ENCODE measurements around the gene CYP46A1. TPM values are rescaled to one million over a fixed set of nuclear protein-coding genes. Genes with fewer than 3 reads are reported as not detected.

The CYP46A1 gene
- total and polyA plus RNA-seq, 2 experiments from 2014 or later = 0.22 to 0.29 TPM

DNA sequence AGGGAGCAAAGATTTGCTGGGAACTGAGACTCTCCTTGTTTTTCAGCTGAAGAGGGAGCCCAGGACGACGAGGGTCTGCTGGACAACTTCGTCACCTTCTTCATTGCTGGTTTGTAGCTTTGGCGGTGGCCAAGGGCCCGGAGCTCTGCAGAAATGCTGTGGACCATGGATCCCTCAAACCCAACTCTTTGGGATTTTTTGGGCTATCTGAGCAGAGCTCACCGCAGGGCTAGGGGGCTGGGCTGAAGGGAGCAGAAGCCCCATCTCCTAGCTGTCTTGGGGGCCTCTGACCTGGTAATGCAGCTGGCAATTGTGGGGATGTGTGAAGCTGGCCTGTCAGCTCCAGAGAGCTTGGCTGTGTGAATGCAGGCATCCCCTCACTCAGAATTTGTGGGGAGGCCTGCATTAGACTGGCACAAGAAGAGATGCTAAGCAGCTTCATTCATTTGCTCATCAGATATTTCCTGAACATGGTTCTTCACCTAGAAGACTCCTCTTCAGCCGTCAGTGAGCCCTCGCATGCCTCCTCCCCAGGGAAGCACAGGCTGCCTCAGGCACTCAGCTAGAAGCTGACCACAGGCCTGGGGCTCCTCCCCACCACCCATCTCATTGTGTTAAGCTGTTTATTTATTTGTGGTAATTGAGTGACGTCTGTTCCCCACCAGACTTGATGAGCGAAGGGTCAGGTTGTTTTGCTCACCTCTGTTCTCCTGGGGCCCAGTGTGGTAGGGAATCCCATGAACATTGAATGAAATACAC lies 32.2 kb downstream of the CYP46A1 start:
- no peak overlapping the region for H3K4me2 ChIP-seq (ENCODE audit: unreplicated experiment)
- no peaks in the 10 kb centered on the region for H3F3A ChIP-seq (ENCODE audit: insufficient read depth)
- no peaks in the 10 kb centered on the region for H3K79me2 ChIP-seq (ENCODE audit: insufficient read depth)
- no peak for DNase-seq
- no peak overlapping the region for H3K9ac ChIP-seq
- in situ Hi-C loops (cut with MboI) = no loop called here
- H4K20me1 ChIP-seq (ENCODE audit: insufficient read depth) = no peaks in the 10 kb centered on the region
- peaks cover 12% of the 10 kb centered on the region for H3K27me3 ChIP-seq (replicated peaks; ENCODE audit: insufficient read depth)
- no peak overlapping the region for H3K4me3 ChIP-seq
- no peaks in the 10 kb centered on the region for H3K36me3 ChIP-seq (ENCODE audit: low read depth)
- 64 to 69% methylated on average over 10 of the region's 10 CpGs for WGBS, 2 experiments (ENCODE audit: low coverage in 1 of 2, low lambda C conversion rate in 2 of 2, missing lambda C conversion rate in 2 of 2)
- no peak overlapping the region for H3K27ac ChIP-seq
- H3K4me1 ChIP-seq (ENCODE audit: insufficient read depth) = no peaks in the 10 kb centered on the region
- no peaks in the 10 kb centered on the region for H3K9me2 ChIP-seq (ENCODE audit: insufficient read depth)
- H2AFZ ChIP-seq = no peak overlapping the region
- TF ChIP-seq EZH2 (IDR thresholded peaks at IDR 0.05; ENCODE audit: insufficient read depth, poor library complexity, severe bottlenecking) (no peak), EZH2phosphoT487 (IDR thresholded peaks at IDR 0.05; ENCODE audit: insufficient read depth, low read depth) (no peak)
- no peaks in the 10 kb centered on the region for H3K9me3 ChIP-seq (ENCODE audit: low read depth)

DNA sequence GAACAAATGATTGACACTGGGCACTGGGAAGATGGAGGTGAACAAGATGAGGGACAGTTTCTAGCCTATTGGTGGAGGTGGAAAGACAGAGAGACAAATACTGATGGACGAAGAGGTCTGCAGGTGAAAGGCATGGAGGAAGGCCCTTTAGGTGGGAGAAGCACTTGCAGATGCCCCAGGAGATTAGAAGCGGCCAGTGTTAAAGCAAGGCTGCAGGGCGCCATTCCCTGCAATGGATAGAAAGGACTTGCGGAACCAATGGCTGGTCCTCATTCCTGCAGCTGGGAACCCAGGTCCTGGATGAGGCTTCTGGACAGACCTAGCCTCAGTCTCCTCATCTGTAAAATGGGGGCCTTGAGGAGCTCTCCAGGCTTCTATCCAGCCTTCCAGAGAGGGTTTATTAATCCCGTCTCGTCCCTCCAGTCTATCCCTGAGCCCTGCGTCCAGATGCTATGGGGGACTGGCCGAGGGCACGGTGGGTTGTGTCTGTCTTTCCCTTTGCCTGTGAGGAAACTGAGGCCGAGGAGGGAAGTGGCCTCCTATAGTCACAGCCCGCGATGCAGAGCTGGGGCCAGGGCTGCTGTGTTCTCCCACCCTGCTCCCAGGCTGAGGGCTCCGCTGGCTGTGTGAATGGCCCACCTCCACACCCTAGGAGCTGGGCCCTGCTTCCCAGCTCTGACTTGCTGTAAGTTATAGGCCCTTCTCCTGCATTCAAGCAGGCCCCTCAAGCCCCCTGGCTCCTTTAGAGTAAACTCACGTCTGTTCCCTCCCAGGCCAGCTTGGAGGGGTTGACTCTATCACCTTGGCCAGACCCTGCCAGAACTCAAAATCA lies 33.0 kb downstream of the CYP46A1 start:
- Histone ChIP-seq H3K9me3 (ENCODE audit: low read depth) (no peaks in the 10 kb centered on the region), H3K9ac (no peak overlapping the region), H3K4me2 (ENCODE audit: unreplicated experiment) (no peak overlapping the region), H3K4me3 (no peak overlapping the region), H3F3A (ENCODE audit: insufficient read depth) (no peaks in the 10 kb centered on the region), H3K27ac (no peak overlapping the region), H3K27me3 (replicated peaks; ENCODE audit: insufficient read depth) (peaks cover 6% of the 10 kb centered on the region), H4K20me1 (ENCODE audit: insufficient read depth) (no peaks in the 10 kb centered on the region), H3K79me2 (ENCODE audit: insufficient read depth) (no peaks in the 10 kb centered on the region), H3K9me2 (ENCODE audit: insufficient read depth) (no peaks in the 10 kb centered on the region), H3K4me1 (ENCODE audit: insufficient read depth) (no peaks in the 10 kb centered on the region), H2AFZ (no peak overlapping the region), H3K36me3 (ENCODE audit: low read depth) (no peaks in the 10 kb centered on the region)
- TF ChIP-seq EZH2 (IDR thresholded peaks at IDR 0.05; ENCODE audit: insufficient read depth, poor library complexity, severe bottlenecking) (no peak), EZH2phosphoT487 (IDR thresholded peaks at IDR 0.05; ENCODE audit: insufficient read depth, low read depth) (no peak)
- in situ Hi-C loops (cut with MboI) = no loop called here
- DNase-seq = no peak
- WGBS, 2 experiments (ENCODE audit: low coverage in 1 of 2, low lambda C conversion rate in 2 of 2, missing lambda C conversion rate in 2 of 2) = 78 to 82% methylated on average over 14 of the region's 14 CpGs

DNA sequence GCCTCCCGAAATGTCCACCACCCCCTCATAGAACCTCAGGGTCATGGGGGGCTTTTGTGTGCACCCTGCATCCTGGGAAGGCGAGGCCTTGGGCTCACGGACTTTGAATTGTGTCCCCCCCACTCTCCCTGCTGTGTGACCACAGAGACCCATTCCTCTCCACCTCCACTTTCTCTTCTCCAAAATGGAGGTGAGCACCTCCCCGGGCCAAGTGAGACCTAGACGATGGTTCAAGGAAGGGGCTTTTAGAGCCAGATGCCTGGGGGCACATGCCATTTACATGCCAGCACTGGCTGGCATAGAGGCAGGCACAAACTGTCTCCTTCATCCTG lies 33.5 kb downstream of the CYP46A1 start:
- Histone ChIP-seq H3K79me2 (ENCODE audit: insufficient read depth) (no peaks in the 10 kb centered on the region), H3K4me3 (no peak overlapping the region), H3K9me2 (ENCODE audit: insufficient read depth) (no peaks in the 10 kb centered on the region), H4K20me1 (ENCODE audit: insufficient read depth) (no peaks in the 10 kb centered on the region), H3K27me3 (replicated peaks; ENCODE audit: insufficient read depth) (peaks cover 3% of the 10 kb centered on the region), H2AFZ (no peak overlapping the region), H3F3A (ENCODE audit: insufficient read depth) (no peaks in the 10 kb centered on the region), H3K27ac (no peak overlapping the region), H3K36me3 (ENCODE audit: low read depth) (no peaks in the 10 kb centered on the region), H3K4me1 (ENCODE audit: insufficient read depth) (no peaks in the 10 kb centered on the region), H3K4me2 (ENCODE audit: unreplicated experiment) (no peak overlapping the region), H3K9me3 (ENCODE audit: low read depth) (no peaks in the 10 kb centered on the region), H3K9ac (no peak overlapping the region)
- in situ Hi-C loops (cut with MboI) = no loop called here
- TF ChIP-seq EZH2 (IDR thresholded peaks at IDR 0.05; ENCODE audit: insufficient read depth, poor library complexity, severe bottlenecking) = no peak
- no peak for TF ChIP-seq EZH2phosphoT487 (IDR thresholded peaks at IDR 0.05; ENCODE audit: insufficient read depth, low read depth)
- DNase-seq = no peak
- WGBS, 2 experiments (ENCODE audit: low coverage in 1 of 2, low lambda C conversion rate in 2 of 2, missing lambda C conversion rate in 2 of 2) = 81 to 87% methylated on average over 5 of the region's 5 CpGs

DNA sequence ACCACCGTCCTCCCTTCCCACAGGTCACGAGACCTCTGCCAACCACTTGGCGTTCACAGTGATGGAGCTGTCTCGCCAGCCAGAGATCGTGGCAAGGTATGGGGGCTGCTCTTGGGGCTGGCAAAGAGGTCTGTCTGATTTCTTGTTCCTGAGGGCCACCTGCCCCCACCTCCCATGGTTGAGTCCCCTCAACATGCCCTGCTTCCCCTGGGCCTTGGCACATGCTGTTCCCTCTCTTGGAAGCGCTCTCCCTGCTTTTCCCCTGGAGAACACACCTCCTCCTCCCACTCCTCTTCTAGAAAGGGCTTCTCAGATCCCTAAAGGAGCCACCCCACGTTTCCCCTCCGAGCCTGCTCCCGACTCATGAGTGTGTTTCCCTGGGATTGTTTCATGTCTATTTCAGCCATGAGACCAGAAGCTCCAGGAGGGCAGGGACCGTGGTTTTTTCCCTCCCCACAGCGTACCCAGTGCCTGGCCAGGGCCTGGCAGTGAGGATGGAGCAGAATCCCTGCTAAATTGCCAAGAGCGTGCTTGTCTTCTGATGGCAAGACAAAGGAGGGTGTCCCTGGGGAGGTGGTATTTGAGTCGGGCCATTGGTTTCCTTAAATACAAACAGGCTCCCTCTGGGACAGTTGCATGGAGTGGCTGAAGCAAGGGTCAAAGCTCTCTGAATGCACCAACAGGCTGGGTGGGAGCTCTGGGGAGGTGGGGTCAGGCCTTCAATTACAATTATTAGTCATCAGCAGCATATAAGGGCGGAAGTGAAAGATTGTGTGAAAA lies 34.1 kb downstream of the CYP46A1 start:
- in situ Hi-C loops (cut with MboI) = no loop called here
- H3K9me3 ChIP-seq (ENCODE audit: low read depth) = no peaks in the 10 kb centered on the region
- no peak overlapping the region for H3K4me3 ChIP-seq
- H3K27me3 ChIP-seq (replicated peaks; ENCODE audit: insufficient read depth) = peaks cover 5% of the 10 kb centered on the region
- H3F3A ChIP-seq (ENCODE audit: insufficient read depth) = no peaks in the 10 kb centered on the region
- H4K20me1 ChIP-seq (ENCODE audit: insufficient read depth) = no peaks in the 10 kb centered on the region
- no peaks in the 10 kb centered on the region for H3K4me1 ChIP-seq (ENCODE audit: insufficient read depth)
- H3K9ac ChIP-seq = no peak overlapping the region
- no peak overlapping the region for H2AFZ ChIP-seq
- no peaks in the 10 kb centered on the region for H3K79me2 ChIP-seq (ENCODE audit: insufficient read depth)
- DNase-seq = no peak
- TF ChIP-seq EZH2phosphoT487 (IDR thresholded peaks at IDR 0.05; ENCODE audit: insufficient read depth, low read depth) (no peak), EZH2 (IDR thresholded peaks at IDR 0.05; ENCODE audit: insufficient read depth, poor library complexity, severe bottlenecking) (no peak)
- no peak overlapping the region for H3K27ac ChIP-seq
- H3K4me2 ChIP-seq (ENCODE audit: unreplicated experiment) = no peak overlapping the region
- H3K9me2 ChIP-seq (ENCODE audit: insufficient read depth) = no peaks in the 10 kb centered on the region
- H3K36me3 ChIP-seq (ENCODE audit: low read depth) = no peaks in the 10 kb centered on the region
- 63 to 64% methylated on average over 13 to 14 of the region's 14 CpGs for WGBS, 2 experiments (ENCODE audit: low coverage in 1 of 2, low lambda C conversion rate in 2 of 2, missing lambda C conversion rate in 2 of 2)

All from GM23248 (cell line).